Pulmonary artery endothelial cell (primary cell): ENCODE data around the gene MAP3K7. TPM values are rescaled to one million over a fixed set of nuclear protein-coding genes. Genes with fewer than 3 reads are reported as not detected.

ENCODE experiments used
- DNase-seq: peaks from one replicate; pipeline ENCODE4 v3.0.0-alpha.2; 2011; ENCODE audit warnings: low read depth, low spot score
- total RNA-seq: library from RNA; depleted of rRNA; stranded (reverse); fragments of >200 nt; gene quantifications from 2 replicates; pipeline ENCODE4 v1.2.3, GENCODE V29; 2014

MAP3K7 gene
- total RNA-seq, 1 donor from 2014 or later, result 26.0 TPM

DNA sequence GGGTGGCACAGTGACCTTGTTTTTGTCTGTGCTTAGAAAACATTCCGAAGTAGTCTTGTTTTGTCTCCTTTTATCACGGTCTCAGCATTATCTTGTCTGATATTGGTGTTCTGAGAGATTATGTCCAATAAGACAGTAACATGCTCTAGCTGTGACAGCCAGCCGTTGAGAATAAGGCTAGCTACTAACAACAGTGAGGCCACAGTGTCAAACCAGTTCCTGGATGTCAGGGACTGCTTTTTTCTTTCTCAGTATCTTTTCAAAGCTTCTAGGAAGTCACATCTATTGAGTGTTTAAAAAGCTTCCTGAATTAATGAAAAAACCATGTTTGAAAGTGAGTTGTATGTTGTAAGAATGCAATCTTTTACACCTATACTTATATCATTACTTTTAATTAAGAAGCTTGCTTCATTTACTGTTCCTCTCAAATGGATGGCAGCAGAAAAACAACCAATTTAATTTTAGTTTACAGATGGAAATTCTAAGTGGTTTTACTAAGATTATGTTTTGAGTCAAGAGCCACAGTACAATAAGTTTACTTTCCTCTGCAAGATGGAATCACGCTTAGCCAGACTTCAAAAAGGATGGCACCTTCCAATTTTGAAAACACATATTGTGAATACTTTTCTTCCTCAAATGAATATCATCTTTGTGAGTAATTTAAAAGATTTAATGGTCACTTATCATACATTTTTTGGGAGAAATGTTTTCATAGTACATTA, 53.1 kb downstream of the MAP3K7 start:
- DNase-seq, result no peak

DNA sequence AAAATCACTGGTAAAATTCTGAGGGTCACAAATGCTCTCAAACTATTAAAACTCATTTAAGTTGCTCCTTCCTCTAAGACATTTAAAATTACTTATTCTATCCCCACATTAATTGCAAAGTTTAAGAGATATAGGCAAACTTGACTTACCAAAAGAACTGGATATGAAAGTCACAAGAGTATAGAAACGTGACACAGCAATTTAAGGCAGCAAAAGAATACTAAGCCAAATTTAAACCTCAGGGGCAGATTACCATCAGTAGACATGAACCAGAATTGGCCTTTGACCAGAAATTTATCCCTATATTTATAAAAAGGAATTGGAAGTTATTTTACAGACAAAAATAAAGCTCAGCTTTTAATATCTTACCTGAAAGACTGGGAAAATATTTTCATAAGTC, 56.0 kb downstream of the MAP3K7 start:
- DNase-seq, result no peak

DNA sequence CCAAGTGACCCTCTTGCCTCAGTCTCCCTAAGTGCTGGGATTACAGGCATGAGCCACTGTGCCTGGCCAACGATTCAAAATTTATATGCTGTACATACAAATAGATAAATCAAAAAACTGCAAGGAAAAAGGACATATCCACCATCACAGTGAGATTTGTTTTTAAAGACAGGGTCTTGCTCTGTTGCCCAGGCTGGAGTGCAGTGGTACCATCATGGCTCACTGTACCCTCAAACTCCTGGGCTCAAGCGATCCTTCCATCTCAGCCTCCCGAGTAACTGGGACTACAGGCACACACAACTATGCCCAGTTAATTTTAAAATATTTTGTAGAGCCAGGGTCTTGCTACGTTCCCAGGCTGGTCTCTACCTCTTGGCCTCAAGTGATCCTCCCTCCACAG, 61.5 kb downstream of the MAP3K7 start:
- DNase-seq, result no peak

DNA sequence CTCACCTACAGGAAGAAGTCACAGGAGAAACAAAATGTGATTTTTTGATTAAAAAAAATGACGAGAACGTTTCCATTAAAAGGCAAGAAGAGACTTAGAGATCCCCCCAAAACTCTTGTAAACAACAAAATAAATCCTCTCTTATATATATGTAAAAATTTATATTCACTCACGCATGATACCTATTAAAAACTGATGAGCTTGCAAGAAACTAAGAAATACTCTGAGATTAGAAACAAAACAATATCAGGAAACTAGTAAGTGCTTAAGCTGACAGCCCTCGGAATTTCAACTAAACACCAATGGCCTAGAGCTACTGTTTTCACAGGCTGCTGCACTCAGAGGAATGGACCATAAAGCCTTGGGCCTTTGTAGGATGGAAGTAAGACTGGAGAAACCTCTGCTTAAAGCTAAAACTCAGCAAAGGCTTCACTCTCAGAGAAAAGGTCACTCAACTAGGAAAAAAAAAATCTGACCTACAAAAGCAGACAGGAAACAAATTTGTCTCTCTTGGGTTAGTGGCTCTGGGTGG, 63.0 kb downstream of the MAP3K7 start:
- no peak for DNase-seq

DNA sequence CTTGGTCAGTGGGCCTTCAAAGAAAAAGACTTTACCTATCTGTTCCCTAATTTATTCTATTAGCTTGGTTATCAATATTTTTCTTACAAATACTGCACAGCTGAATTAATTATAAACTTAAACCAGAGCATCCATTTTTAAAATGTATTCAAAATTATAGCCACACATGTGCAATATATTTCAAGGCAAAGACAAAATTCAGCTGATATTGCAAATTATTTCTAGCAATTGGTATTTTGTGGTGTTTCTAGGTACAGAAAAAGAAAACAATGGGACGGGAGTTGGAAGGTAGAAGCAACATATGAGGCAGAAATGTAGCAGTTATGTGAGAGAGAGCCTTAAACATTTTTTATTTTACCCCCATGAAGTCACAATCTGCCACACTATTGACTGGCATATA, 64.9 kb downstream of the MAP3K7 start:
- DNase-seq, result no peak

DNA sequence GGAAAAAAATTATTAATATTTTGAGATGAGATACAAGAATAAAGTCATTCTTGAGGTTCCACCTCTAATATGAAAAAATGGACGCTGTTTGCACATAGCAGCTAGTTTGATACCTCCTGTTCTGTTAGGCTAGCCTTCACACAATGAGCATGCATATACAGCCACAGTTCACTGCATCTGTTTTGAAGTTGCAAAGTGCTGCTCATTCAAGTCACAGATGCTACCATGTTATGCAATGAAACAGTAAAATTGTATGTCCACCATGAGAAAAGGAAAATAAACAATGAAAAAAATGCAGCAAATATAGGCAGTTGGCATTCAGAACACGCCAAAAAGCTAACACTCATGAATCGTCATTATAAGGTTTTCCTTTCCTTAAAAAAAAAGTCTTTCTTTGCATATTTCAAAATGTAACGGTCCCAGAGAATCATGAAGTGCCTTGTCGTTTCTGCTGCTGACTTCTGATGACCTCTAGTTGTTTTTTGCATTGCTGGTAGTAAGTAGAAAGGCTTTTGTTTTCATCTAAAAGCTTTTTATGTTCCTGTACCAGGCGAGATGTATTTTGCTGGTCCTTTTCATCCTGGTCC, 70.7 kb downstream of the MAP3K7 start:
- DNase-seq, result no peak

DNA sequence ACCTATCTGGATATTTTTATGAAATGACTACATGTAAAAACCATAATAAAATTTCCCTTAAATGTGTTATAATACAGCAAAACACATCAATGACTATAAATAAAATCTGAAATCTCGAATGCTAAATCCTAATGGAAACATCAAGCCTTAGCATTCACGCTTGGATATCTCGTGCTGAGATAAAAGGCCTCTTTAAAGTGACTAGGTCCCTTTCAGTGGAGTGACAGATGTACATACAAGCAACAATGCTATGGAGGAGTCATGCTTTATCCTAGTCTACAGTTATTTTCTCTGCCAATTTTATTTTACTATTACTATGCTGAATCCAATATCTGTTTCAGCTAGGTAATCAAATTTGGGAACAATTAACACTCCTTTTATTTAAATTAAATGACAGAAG, 72.4 kb downstream of the MAP3K7 start:
- no peak for DNase-seq

DNA sequence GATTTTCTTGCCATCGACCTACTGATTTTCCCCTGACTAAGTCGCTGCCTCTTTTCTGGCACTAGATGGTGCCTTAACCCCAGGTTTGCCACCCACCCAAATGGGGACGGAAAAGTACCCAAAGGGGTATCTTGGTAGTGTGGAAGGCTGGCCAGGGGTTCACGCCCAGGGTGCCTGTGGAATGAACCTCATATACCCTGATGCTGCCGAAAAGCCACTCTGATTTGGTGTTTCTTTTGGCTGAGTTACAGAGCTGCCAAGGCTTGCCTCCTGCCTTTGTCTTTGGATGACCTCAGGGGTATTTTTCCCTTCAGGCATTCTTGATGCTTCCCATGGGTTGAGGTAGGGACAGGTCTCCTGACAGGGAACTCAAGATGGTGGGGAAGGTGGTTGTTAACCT, 78.1 kb downstream of the MAP3K7 start:
- no peak for DNase-seq

DNA sequence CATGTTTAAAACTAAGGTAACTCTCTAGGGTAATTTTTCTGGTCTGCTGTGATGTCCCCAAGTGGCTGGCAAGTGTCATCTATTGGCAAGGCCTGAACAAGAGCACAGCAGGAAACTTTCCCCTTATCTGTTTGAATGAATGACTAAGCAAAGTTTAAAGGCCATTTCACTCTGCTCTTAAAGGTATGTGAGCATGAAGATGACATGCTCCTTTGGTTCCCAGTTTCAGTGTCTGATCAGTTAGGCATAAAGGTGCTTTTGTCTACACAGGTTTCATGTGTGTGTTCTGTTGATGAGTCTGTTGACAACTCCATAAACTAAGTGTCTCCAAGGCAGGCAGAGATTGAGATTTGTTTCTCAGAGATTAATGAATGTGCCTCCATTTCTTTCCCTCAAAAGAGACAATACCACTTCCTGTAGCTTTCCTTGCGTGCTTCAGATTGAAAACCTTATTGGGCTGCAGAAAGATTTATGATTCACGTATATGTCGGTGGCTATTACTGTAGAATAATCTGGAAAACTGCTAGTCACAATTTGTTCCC, 83.9 kb downstream of the MAP3K7 start:
- no peak for DNase-seq

DNA sequence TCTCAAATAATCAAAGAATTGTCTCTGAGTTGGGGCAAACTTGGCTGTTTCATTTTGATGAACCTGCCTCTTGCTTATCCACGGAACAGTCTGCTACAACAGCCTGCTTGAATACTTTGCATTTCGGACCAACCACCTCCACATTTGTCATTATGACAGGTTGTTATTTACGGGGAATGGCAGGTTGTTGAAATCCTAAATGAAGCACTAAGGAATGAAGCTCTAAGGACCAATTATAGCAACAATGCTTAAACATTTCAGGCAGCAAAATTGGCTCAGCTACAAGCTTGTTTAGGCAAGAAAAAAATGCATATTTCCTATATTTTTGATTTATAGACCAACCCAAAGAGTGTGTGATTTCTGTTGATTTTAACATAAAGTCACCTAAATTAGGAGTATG, 84.5 kb downstream of the MAP3K7 start:
- DNase-seq, result no peak

DNA sequence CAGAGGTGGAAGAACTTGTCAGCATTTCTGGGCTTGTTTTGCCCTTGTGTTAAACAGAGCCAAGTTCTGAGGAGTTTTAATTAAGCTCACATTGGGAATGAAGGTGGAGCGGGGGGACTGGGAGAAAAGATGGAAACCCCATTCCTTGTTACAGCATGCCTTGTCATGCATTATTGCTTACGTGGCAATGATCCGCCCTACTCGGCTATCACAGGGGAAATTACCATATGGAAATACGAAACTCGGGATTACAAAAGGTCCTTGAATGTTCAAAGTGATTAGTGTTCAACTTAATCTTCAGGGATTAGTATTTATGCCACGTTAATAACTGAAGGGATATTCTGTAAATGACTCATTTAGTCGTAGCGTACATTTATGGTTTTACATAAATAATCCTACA, 86.4 kb downstream of the MAP3K7 start:
- no peak for DNase-seq

DNA sequence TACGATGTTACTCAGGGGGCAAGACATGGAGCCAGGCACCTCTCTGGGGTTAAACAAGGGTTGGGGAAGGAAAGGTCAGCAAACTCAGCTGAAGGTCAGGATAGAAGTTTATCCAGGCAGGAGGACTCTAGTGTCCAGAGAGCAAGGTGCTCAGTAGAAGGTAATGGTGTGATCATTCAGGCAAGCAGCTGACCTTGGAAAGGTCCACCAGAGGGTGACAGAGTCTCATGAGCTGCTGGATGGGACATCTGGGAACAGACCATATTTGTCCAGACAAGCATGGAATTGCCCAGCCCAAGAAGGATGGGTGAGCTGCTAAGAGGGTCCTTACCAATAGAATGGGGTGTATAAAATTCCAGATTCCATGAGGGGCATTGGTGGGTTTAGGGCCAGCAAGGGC, 89.5 kb downstream of the MAP3K7 start:
- no peak for DNase-seq

DNA sequence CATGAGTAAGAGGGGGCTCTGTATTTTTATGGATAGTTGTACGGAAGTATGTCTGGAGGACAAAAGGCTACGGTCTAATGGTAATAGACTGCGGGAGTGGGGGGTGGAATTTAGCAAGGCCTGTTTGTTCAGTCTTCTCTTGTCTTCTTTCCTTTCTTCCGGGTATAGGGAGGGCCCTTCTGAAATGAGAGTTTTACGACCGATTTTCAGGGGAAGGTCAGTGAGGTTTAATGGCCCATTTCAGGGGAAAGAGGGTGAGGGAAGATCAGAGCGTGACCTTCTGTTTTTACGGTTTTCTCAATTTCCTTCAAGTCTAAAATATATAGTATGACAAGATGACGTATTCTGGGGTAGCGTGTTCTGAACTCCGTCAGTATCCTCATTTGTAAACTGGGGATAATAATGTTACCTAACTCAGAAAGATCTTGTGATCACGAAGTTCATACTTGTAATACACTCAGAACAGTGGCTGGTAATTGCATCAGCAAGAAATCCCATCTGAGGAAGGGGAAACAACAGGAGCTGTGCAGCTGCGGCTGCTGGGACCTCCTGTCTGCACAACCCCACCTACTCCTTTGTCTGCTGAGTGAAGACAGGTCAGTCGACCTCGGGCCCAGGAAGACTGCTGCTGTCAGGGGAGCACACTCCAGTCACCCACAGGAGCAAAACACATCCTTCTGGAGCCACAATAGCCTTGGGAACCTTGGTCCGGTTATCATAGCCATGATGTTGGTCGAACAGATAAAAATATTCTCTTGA, 90.4 kb downstream of the MAP3K7 start:
- DNase-seq, result no peak

DNA sequence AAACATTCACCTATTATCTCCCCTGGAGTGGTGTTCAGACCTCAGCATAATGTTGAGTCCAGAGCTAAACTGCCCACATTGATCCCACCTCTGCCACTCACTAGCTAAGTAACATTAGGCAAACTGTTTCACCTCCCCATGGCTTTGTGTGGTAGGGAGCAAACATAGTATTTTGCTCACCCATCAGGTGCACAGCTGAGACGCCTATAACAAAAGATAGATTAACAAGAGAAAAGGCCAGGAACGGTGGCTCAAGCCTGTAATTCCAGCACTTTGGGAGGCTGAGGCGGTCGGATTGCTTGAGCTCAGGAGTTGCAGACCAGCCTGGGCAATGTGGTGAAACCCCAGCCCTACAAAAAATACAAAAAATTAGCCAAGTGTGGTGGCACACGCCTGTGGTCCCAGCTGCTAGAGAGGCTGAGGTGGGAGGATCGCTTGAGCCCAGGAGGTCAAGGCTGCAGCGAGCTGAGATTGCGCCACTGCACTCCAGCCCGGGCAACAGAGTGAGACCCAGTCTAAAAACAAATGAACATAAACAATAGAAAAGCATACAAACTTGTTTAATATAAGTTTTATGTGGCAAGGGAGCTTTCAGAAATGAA, 91.6 kb downstream of the MAP3K7 start:
- DNase-seq, result no peak

DNA sequence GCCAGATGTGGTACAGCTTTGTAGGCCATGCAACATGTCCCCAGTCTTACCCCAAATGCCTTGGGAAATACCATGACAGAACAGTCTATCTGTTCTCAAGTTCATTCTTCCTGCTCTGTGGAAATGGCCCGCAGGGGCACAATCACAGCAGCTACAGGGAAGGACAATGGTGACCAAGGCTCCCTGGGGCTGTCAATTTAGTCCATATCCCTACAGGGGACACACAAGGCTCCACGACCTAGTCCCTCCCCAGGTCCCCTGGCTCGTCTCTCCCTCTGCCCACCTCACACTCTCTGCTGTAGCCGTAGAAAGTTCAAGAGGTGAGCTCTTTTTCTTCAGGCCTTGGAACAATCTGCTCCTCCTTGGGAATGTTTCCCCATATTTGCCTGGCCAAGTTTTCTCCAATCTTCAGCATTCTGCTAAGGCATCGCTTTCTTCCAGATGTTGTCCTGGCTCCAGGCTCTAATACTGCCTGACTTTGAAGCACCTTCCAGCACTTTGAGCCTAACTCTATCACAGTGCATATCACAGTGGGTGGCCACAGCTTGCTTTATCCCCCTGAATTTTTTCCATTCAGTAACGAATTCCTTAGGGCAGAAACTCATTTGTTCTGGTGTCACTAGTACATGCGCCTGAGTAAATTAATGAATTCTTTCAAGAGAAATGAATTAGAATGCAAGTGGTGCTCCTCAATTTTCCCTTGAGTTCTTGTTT, 92.6 kb downstream of the MAP3K7 start:
- DNase-seq, result no peak

DNA sequence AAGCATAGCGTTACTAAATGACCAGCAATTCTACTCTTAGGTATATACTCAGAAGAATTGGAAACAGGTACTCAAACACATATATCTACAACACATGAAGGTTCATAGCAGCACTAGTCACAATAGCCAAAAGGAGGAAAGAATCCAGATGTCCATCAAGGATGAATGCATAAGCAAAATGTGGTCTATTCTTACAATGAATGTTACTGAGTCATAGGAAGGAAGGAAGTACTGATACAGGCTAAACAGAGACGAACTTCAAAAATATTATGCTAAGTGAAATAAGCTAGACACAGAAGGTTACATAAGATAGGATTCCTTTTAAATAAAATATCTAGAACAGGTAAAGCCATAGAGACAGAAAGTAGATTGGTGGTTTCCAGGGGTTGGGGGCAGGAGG, 93.5 kb downstream of the MAP3K7 start:
- peak; percentile 71 for DNase-seq

DNA sequence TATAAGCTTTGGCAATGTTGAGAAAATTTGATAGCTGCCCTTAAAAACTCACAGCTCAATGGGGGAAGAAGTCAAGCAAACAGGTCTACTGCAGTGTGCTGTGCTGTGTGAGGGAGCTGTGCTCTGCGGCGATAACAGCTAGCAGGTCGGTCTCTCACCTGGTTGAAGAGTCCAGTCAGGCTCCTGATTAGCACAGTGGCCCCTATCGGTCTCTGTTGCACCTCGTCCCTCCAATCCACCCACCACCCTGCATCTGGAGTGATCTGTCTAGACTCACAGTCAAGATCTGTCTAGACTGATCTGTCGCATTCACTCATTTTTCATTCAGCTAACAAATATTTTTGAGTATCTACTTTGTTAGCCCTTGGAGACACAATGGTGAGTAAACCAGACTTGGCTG, 94.1 kb downstream of the MAP3K7 start:
- DNase-seq, result no peak

DNA sequence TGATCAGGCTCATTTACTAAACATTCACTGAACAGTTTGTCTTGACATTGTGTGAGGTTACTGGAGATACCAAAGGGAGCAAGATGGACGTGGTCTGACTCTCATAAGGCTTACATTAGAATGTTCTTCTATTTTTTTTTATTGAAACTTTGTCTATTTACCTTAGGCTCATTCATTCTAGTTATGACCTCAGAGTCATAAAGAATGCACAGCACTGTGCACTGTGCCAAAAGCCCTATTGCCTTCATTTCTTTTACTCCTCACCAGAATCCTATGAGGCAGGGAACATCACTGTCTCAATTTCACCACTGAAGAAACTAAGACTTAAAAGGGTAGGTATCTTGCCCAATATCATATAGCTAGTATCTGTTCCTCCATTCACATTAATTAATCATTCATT, 94.5 kb downstream of the MAP3K7 start:
- no peak for DNase-seq

DNA sequence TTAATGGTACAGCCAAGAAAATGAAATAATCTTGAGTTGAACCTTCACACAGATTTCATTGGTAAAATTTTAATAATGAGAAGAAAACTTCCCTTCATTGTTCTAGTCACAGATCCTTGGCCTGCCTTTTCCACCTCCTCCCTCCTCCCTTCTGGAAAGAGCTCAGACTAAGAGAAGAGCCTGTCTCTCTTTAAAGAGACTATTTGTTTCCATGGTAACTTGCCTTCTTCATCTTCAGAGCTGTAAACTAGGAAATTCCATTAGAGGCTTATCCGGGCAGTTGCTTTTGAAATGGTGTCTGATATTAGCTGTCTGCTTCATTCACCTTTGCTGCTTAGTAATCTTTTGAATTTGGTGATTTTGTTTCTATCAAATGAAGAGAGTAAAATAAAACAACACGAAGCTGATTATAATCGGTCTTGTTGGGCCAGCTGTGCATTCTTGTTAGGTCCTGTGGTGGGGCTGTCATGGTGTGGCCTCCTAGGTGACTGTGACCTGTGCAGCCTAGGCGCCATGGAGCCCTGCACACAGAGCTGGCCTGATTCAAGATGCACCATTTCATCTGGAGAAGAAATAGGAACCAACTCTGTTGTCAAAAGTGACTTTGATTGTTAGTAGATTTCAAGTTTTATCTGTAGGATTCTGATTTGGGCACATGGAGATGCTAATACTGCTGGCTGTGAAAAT, 96.7 kb downstream of the MAP3K7 start:
- DNase-seq, result peak; percentile 44

DNA sequence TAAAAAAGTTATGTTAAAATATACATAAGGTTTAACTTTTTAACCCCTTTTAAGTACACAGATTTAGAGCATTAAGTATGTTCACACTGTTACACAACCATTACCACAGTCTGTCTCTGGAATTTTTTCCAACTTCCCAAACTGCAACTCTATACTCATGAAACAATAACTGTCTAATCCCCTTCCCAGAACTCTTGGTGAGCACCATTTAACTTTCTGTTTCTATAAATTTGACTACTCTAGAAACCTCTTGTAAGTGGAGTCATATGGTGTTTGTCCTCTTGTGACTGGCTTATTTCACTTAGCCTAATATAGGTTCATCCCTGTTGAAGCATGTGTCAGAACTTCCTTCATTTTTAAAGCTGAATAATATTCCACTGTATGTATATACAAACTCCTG, 98.1 kb downstream of the MAP3K7 start:
- DNase-seq, result no peak
